Smooth muscle cell (in vitro differentiated cells): ENCODE data around the gene MBL2. TPM values are rescaled to one million over a fixed set of nuclear protein-coding genes. Genes with fewer than 3 reads are reported as not detected.

Source experiments
- DNase-seq: peaks from one replicate; lab custom pipeline; 2025; ENCODE audit not compliant: unreplicated experiment; lab: John Stamatoyannopoulos, UW
- H2AFZ ChIP-seq: fragments of 200-600 bp; sonication (generic); 2 replicates; pipeline ENCODE4 v1.6.0; 2016; ENCODE audit warnings: antibody characterized with exemption, low read depth, mild to moderate bottlenecking
- H3F3A ChIP-seq: fragments of 200-600 bp; sonication (generic); 2 replicates; pipeline ENCODE4 v1.6.0; 2017; ENCODE audit warnings: antibody characterized with exemption, low read depth
- H3K27ac ChIP-seq: fragments of 200-600 bp; sonication (generic); 2 replicates; pipeline ENCODE4 v1.5.1; 2016; ENCODE audit warnings: low read depth, mild to moderate bottlenecking
- H3K27me3 ChIP-seq: fragments of 200-600 bp; sonication (generic); 2 replicates; pipeline ENCODE4 v1.6.1; 2016; ENCODE audit warnings: low read depth, mild to moderate bottlenecking
- H3K36me3 ChIP-seq: fragments of 200-600 bp; sonication (generic); 2 replicates; pipeline ENCODE4 v1.5.1; 2016; ENCODE audit warnings: low read depth
- H3K4me1 ChIP-seq: fragments of 200-600 bp; sonication (generic); 2 replicates; pipeline ENCODE4 v1.5.1; 2016; ENCODE audit warnings: low read depth
- H3K4me2 ChIP-seq: fragments of 200-600 bp; sonication (generic); 2 replicates; pipeline ENCODE4 v1.6.0; 2016; ENCODE audit warnings: mild to moderate bottlenecking
- H3K4me3 ChIP-seq: fragments of 200-600 bp; sonication (generic); 2 replicates; pipeline ENCODE4 v1.5.1; 2016; ENCODE audit warnings: mild to moderate bottlenecking
- H3K79me2 ChIP-seq: fragments of 200-600 bp; sonication (generic); 2 replicates; pipeline ENCODE4 v1.6.0; 2016; ENCODE audit warnings: low read depth, mild to moderate bottlenecking
- H3K9ac ChIP-seq: fragments of 200-600 bp; sonication (generic); 2 replicates; pipeline ENCODE4 v1.6.0; 2016; ENCODE audit warnings: low read depth
- H3K9me3 ChIP-seq: fragments of 200-600 bp; sonication (generic); replicated peaks from 2 replicates; pipeline ENCODE4 v1.5.1; 2016; ENCODE audit warnings: low read depth
- H4K20me1 ChIP-seq: fragments of 200-600 bp; sonication (generic); 2 replicates; pipeline ENCODE4 v1.6.0; 2016; ENCODE audit warnings: low read depth
- CTCF ChIP-seq: fragments of 200-600 bp; sonication (generic); IDR thresholded peaks from 2 replicates; pipeline ENCODE4 v1.5.1; 2017; ENCODE audit warnings: borderline replicate concordance, mild to moderate bottlenecking, antibody characterized with exemption; ENCODE audit not compliant: insufficient read depth, poor library complexity, severe bottlenecking
- WGBS: methylation state at CpG from one replicate; pipeline ENCODE4 v1.1.7; 2016; ENCODE audit warnings: low lambda C conversion rate; 5-methylcytosine and 5-hydroxymethylcytosine counted together
- polyA plus RNA-seq: library from polyadenylated mRNA; unstranded; fragments of >200 nt; fragmentation: Nextera tagmentation; extraction: Ambion mirVana; gene quantifications from 2 replicates; pipeline ENCODE4 v1.2.1, GENCODE V29; 2016
- total RNA-seq: library from RNA; depleted of rRNA; stranded (reverse); fragments of >200 nt; gene quantifications from 2 replicates; pipeline ENCODE4 v1.2.3, GENCODE V29; 2014

MBL2 gene
- total and polyA plus RNA-seq, 2 experiments from 2014 or later: 0.04 TPM; not detected in 1

GRCh38 chr10:52758406-52758805 is 14.2 kb downstream of the MBL2 start:
- H3K79me2 ChIP-seq: no peaks in the 10 kb centered on the region
- no peaks in the 10 kb centered on the region for H3K36me3 ChIP-seq
- no peak for DNase-seq
- H3K4me3 ChIP-seq: no peak overlapping the region
- no peaks in the 10 kb centered on the region for H3K9me3 ChIP-seq
- no peaks in the 10 kb centered on the region for H3K27me3 ChIP-seq
- no peak overlapping the region for H3K9ac ChIP-seq
- H2AFZ ChIP-seq: peak overlapping the region; percentile 7
- H4K20me1 ChIP-seq: no peaks in the 10 kb centered on the region
- H3K4me2 ChIP-seq: no peak overlapping the region
- no peak for TF ChIP-seq CTCF
- H3K4me1 ChIP-seq: no peaks in the 10 kb centered on the region
- peaks cover 11% of the 10 kb centered on the region for H3F3A ChIP-seq
- WGBS: 95% methylated on average over 2 of the region's 2 CpGs
- H3K27ac ChIP-seq: no peak overlapping the region

GRCh38 chr10:52757773-52758172 is 14.8 kb downstream of the MBL2 start:
- Histone ChIP-seq H3K27ac (peak overlapping the region; percentile 52), H3K4me1 (no peaks in the 10 kb centered on the region), H3K4me3 (no peak overlapping the region), H3K4me2 (peak overlapping the region; percentile 29), H3F3A (peaks cover 11% of the 10 kb centered on the region), H2AFZ (peak overlapping the region; percentile 7), H3K27me3 (no peaks in the 10 kb centered on the region), H3K9me3 (no peaks in the 10 kb centered on the region), H4K20me1 (no peaks in the 10 kb centered on the region), H3K9ac (no peak overlapping the region), H3K36me3 (no peaks in the 10 kb centered on the region), H3K79me2 (no peaks in the 10 kb centered on the region)
- WGBS: 68% methylated on average over 6 of the region's 6 CpGs
- no peak for DNase-seq
- TF ChIP-seq CTCF: no peak

GRCh38 chr10:52756966-52757365 is 15.6 kb downstream of the MBL2 start:
- Histone ChIP-seq H3K36me3 (no peaks in the 10 kb centered on the region), H3K27me3 (no peaks in the 10 kb centered on the region), H4K20me1 (no peaks in the 10 kb centered on the region), H3K4me2 (peak overlapping the region; percentile 29), H3K27ac (peak overlapping the region; percentile 52), H3K4me3 (no peak overlapping the region), H3K9me3 (no peaks in the 10 kb centered on the region), H2AFZ (peak overlapping the region; percentile 26), H3F3A (peaks cover 11% of the 10 kb centered on the region), H3K79me2 (no peaks in the 10 kb centered on the region), H3K9ac (no peak overlapping the region), H3K4me1 (no peaks in the 10 kb centered on the region)
- 64% methylated on average over 4 of the region's 4 CpGs for WGBS
- DNase-seq: no peak
- TF ChIP-seq CTCF: no peak

GRCh38 chr10:52756295-52756694 is 16.3 kb downstream of the MBL2 start:
- H2AFZ ChIP-seq: no peak overlapping the region
- peak overlapping the region; percentile 52 for H3K27ac ChIP-seq
- H3F3A ChIP-seq: peaks cover 11% of the 10 kb centered on the region
- peak overlapping the region; percentile 29 for H3K4me2 ChIP-seq
- no peaks in the 10 kb centered on the region for H3K36me3 ChIP-seq
- no peaks in the 10 kb centered on the region for H4K20me1 ChIP-seq
- no peaks in the 10 kb centered on the region for H3K9me3 ChIP-seq
- no peak for DNase-seq
- 85% methylated on average over 4 of the region's 4 CpGs for WGBS
- TF ChIP-seq CTCF: no peak
- H3K9ac ChIP-seq: no peak overlapping the region
- no peak overlapping the region for H3K4me3 ChIP-seq
- no peaks in the 10 kb centered on the region for H3K4me1 ChIP-seq
- no peaks in the 10 kb centered on the region for H3K27me3 ChIP-seq
- no peaks in the 10 kb centered on the region for H3K79me2 ChIP-seq
